CD4-positive, alpha-beta memory T cell (primary cell): ENCODE measurements around the gene FBXO3. TPM values are rescaled to one million over a fixed set of nuclear protein-coding genes. Genes with fewer than 3 reads are reported as not detected.
"Not testable (repeated sequence)": the region's sequence is repeated elsewhere in the genome, so short reads cannot be mapped to it uniquely, and the experiment has no call there.

Experiments used
- CTCF ChIA-PET: fragments of 350-600 bp; sonication (Branson Sonifier 250); formaldehyde crosslinking; loops from one replicate; lab custom pipeline; 2021; ENCODE audit warnings: inconsistent platforms; ENCODE audit not compliant: partially characterized antibody; lab: Charles Lee
- POLR2A ChIA-PET: fragments of 350-600 bp; sonication (Branson Sonifier 250); formaldehyde crosslinking; loops from one replicate; lab custom pipeline; 2021; ENCODE audit not compliant: partially characterized antibody; lab: Charles Lee
- DNase-seq, 5 donors: peaks; one replicate each; pipeline versions ENCODE4 v3.0.0 to v3.0.0-alpha.2; 2020 to 2022; ENCODE audit warnings: mixed read lengths in 1 of 5
- H3K27ac ChIP-seq: one replicate; pipeline ENCODE4 v1.7.0; 2013; ENCODE audit warnings: low read depth, low read length
- H3K27me3 ChIP-seq: 2 replicates; pipeline ENCODE4 v1.7.0; 2013; ENCODE audit warnings: mild to moderate bottlenecking, low read length, moderate library complexity; ENCODE audit not compliant: insufficient read depth
- H3K36me3 ChIP-seq: 2 replicates; pipeline ENCODE4 v1.7.0; 2013; ENCODE audit warnings: mild to moderate bottlenecking, low read length, moderate library complexity; ENCODE audit not compliant: insufficient read depth
- H3K4me1 ChIP-seq: 2 replicates; pipeline ENCODE4 v1.7.0; 2013; ENCODE audit warnings: mild to moderate bottlenecking, low read length, moderate library complexity; ENCODE audit not compliant: insufficient read depth
- H3K4me3 ChIP-seq, 2 donors: one replicate each; pipeline ENCODE4 v1.7.0; 2013; ENCODE audit warnings: low read length in 2 of 2, mild to moderate bottlenecking in 1 of 2
- H3K9me3 ChIP-seq, 2 donors: one replicate each; pipeline ENCODE4 v1.7.0; 2013; ENCODE audit warnings: low read length in 2 of 2, control low read depth in 1 of 2; ENCODE audit not compliant: control insufficient read depth in 1 of 2
- H3K27ac Mint-ChIP-seq, 7 donors: one replicate each; pipeline ENCODE4 v1.8.0; 2020 to 2021; ENCODE audit warnings: mixed read lengths in 7 of 7, mild to moderate bottlenecking in 6 of 7, inconsistent platforms in 3 of 7, moderate library complexity in 3 of 7
- H3K27me3 Mint-ChIP-seq, 2 donors: one replicate each; pipeline ENCODE4 v1.8.0; 2020 to 2021; ENCODE audit warnings: mixed read lengths in 2 of 2
- H3K36me3 Mint-ChIP-seq, 2 donors: one replicate each; pipeline ENCODE4 v1.8.0; 2020 to 2021; ENCODE audit warnings: mixed read lengths in 2 of 2, inconsistent platforms in 1 of 2, mild to moderate bottlenecking in 1 of 2
- H3K4me1 Mint-ChIP-seq, 4 donors: one replicate each; pipeline ENCODE4 v1.8.0; 2020 to 2021; ENCODE audit warnings: mixed read lengths in 4 of 4, mild to moderate bottlenecking in 1 of 4
- H3K4me3 Mint-ChIP-seq, 8 donors: one replicate each; pipeline ENCODE4 v1.8.0; 2020 to 2021; ENCODE audit warnings: mixed read lengths in 8 of 8, mild to moderate bottlenecking in 7 of 8, moderate library complexity in 6 of 8, inconsistent platforms in 3 of 8
- H3K9me3 Mint-ChIP-seq, 8 donors: one replicate each; pipeline ENCODE4 v1.8.0; 2020 to 2021; ENCODE audit warnings: mixed read lengths in 8 of 8, mild to moderate bottlenecking in 5 of 8, inconsistent platforms in 3 of 8, moderate library complexity in 1 of 8
- intact Hi-C: fragments of 100-400 bp; cut with micrococcal nuclease; formaldehyde crosslinking; loops from one replicate; pipeline ENCODE4 v1.15.1; 2023
- polyA plus RNA-seq, 2 donors: library from polyadenylated mRNA; unstranded; fragments of 300-500 nt; fragmentation: Illumina TruSeq; gene quantifications; one replicate each; pipeline ENCODE4 v1.2.3, GENCODE V29; 2021
- total RNA-seq, 2 experiments: library from RNA; stranded (reverse); gene quantifications; one replicate each; pipeline ENCODE4 v1.2.3, GENCODE V29; 2021

FBXO3 gene
- total and polyA plus RNA-seq, 4 experiments from 2014 or later = 40.9 to 55.6 (median 50.1) TPM

DNA sequence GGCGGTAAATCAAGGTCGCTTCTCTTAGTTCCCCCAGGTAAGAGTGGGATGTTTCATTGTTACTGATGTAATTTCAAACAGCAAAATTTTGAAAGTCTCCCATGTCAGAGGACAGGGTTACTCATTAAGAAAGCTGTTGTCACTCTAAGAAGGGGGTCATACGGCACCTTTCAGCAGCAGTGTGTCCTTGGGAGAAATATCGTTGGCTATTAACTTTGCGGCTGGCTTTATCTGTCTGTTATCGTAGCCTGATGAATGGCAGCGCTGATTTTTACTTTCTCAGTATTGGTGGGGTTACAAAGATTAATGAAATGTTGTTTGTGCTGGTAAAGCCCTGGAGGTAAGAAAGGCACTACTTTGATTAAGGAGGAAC is 27.5 kb upstream of the FBXO3 start:
- peaks cover 5% of the 10 kb centered on the region for H3K4me1 ChIP-seq
- ChIA-PET CTCF (no interaction called here), POLR2A (no interaction called here)
- no peaks in the 10 kb centered on the region for H3K36me3 ChIP-seq
- peaks cover 7 to 10% (median 9%) of the 10 kb centered on the region in 4 donors for H3K4me1 Mint-ChIP-seq
- H3K4me3 ChIP-seq = no peak overlapping the region
- intact Hi-C loops = no loop called here
- no peaks in the 10 kb centered on the region for H3K9me3 ChIP-seq
- peaks cover 33% of the 10 kb centered on the region for H3K27me3 ChIP-seq
- H3K36me3 Mint-ChIP-seq = no peaks in the 10 kb centered on the region
- H3K27ac Mint-ChIP-seq = no peak overlapping the region
- no peaks in the 10 kb centered on the region for H3K9me3 Mint-ChIP-seq
- no peak overlapping the region for H3K4me3 Mint-ChIP-seq
- peaks cover 42 to 44% of the 10 kb centered on the region in 2 donors for H3K27me3 Mint-ChIP-seq
- H3K27ac ChIP-seq = no peak overlapping the region
- DNase-seq = no peak

DNA sequence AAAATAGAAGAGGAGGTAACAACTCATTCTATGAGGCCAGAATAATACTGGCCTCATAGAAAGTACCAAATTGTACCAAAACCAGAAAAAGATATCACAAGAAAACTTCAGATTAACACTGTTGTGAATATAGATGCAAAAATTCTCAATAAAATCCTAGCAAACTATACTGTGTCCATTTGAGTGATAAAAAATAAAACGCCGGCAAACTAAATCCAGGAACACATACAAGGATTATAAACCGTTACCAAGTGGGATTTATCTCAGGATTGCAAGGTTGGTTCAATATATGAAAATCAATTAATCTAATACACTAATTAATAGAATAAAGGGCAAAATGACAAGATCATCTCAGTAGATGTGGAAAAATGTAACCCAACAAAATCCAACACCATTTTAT is 23.6 kb upstream of the FBXO3 start:
- ChIA-PET POLR2A (no interaction called here), CTCF (interaction anchor here (3.1 kb wide), 1 partner anchor 11 kb away, joined by 13 read pairs; no protein-coding TSS in a partner anchor)
- Histone ChIP-seq H3K27me3 (peaks cover 38% of the 10 kb centered on the region), H3K27ac (no peak overlapping the region), H3K9me3 (no peaks in the 10 kb centered on the region), H3K36me3 (no peaks in the 10 kb centered on the region), H3K4me3 (no peak overlapping the region), H3K4me1 (peaks cover 5% of the 10 kb centered on the region)
- Mint-ChIP-seq H3K27ac (no peak overlapping the region), H3K36me3 (no peaks in the 10 kb centered on the region), H3K27me3 (peaks cover 53 to 58% of the 10 kb centered on the region in 2 donors), H3K4me3 (no peak overlapping the region), H3K4me1 (peaks cover 7 to 10% (median 9%) of the 10 kb centered on the region in 4 donors), H3K9me3 (no peaks in the 10 kb centered on the region)
- DNase-seq = no peak
- intact Hi-C loops = no loop called here

- Histone ChIP-seq H3K36me3 (no peaks in the 10 kb centered on the region), H3K4me1 (no peaks in the 10 kb centered on the region), H3K27ac (no peak overlapping the region), H3K4me3 (no peak overlapping the region), H3K27me3 (peaks cover 8% of the 10 kb centered on the region), H3K9me3 (no peaks in the 10 kb centered on the region)
- Mint-ChIP-seq H3K27ac (no peak overlapping the region), H3K4me3 (no peak overlapping the region), H3K9me3 (peaks cover 0 to 2% (median 0%) of the 10 kb centered on the region in 8 donors), H3K36me3 (no peaks in the 10 kb centered on the region), H3K4me1 (no peaks in the 10 kb centered on the region), H3K27me3 (peaks cover 31 to 33% of the 10 kb centered on the region in 2 donors)
- POLR2A ChIA-PET = no interaction called here
- CTCF ChIA-PET = interaction anchor here (3.8 kb wide), 1 partner anchor 17 kb away, joined by 20 read pairs; no protein-coding TSS in a partner anchor
- DNase-seq = no peak
- intact Hi-C loops = no loop called here
Observed at GRCh38 chr11:33790040-33790439, 15.7 kb upstream of the FBXO3 start.

- H3K27ac ChIP-seq, H3K9me3 ChIP-seq, DNase-seq, H3K4me1 Mint-ChIP-seq, H3K36me3 Mint-ChIP-seq, CTCF ChIA-PET, H3K4me1 ChIP-seq, H3K36me3 ChIP-seq, POLR2A ChIA-PET, H3K4me3 ChIP-seq, H3K27me3 ChIP-seq, H3K9me3 Mint-ChIP-seq, intact Hi-C loops, H3K4me3 Mint-ChIP-seq: not testable (repeated sequence)
- peak overlapping the region in 1 of 7 donors; percentile 55 for H3K27ac Mint-ChIP-seq
- peaks cover 33 to 34% of the 10 kb centered on the region in 2 donors for H3K27me3 Mint-ChIP-seq
Observed at GRCh38 chr11:33788095-33788494, 13.8 kb upstream of the FBXO3 start.

GRCh38 chr11:33787076-33787475 is 12.8 kb upstream of the FBXO3 start:
- intact Hi-C loops = no loop called here
- H3K4me1 Mint-ChIP-seq = no peaks in the 10 kb centered on the region
- Histone ChIP-seq H3K27ac (no peak overlapping the region), H3K36me3 (no peaks in the 10 kb centered on the region), H3K4me1 (no peaks in the 10 kb centered on the region), H3K4me3 (no peak overlapping the region), H3K27me3 (peaks cover 3% of the 10 kb centered on the region), H3K9me3 (no peaks in the 10 kb centered on the region)
- H3K27me3 Mint-ChIP-seq = peaks cover 26 to 28% of the 10 kb centered on the region in 2 donors
- no peak overlapping the region for H3K27ac Mint-ChIP-seq
- H3K36me3 Mint-ChIP-seq = no peaks in the 10 kb centered on the region
- DNase-seq = no peak
- H3K4me3 Mint-ChIP-seq = no peak overlapping the region
- POLR2A ChIA-PET = no interaction called here
- peaks cover 0 to 2% (median 0%) of the 10 kb centered on the region in 8 donors for H3K9me3 Mint-ChIP-seq
- CTCF ChIA-PET = no interaction called here

- H3K9me3 Mint-ChIP-seq = peaks cover 0 to 2% (median 0%) of the 10 kb centered on the region in 8 donors
- H3K4me1 Mint-ChIP-seq = no peaks in the 10 kb centered on the region
- DNase-seq = no peak
- H3K27me3 Mint-ChIP-seq = peaks cover 27 to 28% of the 10 kb centered on the region in 2 donors
- CTCF ChIA-PET = interaction anchor here (1.8 kb wide), 1 partner anchor 21 kb away, joined by 6 read pairs; no protein-coding TSS in a partner anchor
- no peaks in the 10 kb centered on the region for H3K36me3 ChIP-seq
- H3K27ac Mint-ChIP-seq = no peak overlapping the region
- no peak overlapping the region for H3K4me3 ChIP-seq
- H3K9me3 ChIP-seq = no peaks in the 10 kb centered on the region
- H3K36me3 Mint-ChIP-seq = no peaks in the 10 kb centered on the region
- H3K4me1 ChIP-seq = no peaks in the 10 kb centered on the region
- H3K27ac ChIP-seq = no peak overlapping the region
- POLR2A ChIA-PET = no interaction called here
- H3K27me3 ChIP-seq = no peaks in the 10 kb centered on the region
- intact Hi-C loops = no loop called here
- H3K4me3 Mint-ChIP-seq = no peak overlapping the region
Observed at GRCh38 chr11:33785609-33786008, 11.3 kb upstream of the FBXO3 start.

DNA sequence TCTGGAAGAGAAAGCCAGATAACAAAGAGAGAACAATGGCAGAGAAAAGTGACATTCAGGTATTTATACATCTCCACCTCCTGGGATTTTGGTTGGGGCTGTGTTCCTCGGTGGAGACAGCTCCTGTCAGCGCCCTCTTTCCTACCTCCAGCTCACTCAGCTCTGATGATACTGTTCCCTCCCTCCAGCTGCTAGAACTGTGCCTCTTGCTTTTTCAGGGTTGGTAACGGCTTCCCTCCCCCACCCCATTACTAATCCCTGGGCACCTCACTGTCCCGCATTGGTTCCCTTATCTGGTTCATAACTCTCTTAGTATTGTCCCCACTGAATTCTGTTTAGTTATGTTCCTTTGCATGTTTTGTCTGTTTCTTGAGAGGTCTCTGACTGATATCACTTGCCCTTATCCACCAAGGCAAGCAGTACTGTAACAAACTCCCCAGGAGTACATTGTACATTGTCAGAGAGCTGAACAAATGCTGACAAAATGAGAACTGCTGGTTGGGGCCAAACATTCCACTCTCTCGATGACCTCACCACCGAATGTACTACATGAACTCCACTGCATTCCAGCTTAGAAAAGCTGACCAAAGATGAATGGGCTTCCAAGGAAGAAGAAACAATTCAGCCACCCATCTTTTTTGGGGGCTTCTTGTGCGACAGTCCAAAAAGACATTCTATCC is 5.7 kb upstream of the FBXO3 start:
- peaks cover 12% of the 10 kb centered on the region for H3K4me1 ChIP-seq
- no peaks in the 10 kb centered on the region for H3K27me3 ChIP-seq
- no peak overlapping the region for H3K27ac ChIP-seq
- Mint-ChIP-seq H3K4me1 (peaks cover 3 to 22% (median 16%) of the 10 kb centered on the region in 4 donors), H3K27me3 (peaks cover 23% of the 10 kb centered on the region in 2 donors), H3K36me3 (no peaks in the 10 kb centered on the region), H3K9me3 (no peaks in the 10 kb centered on the region), H3K27ac (no peak overlapping the region), H3K4me3 (peak overlapping the region in 1 of 8 donors; percentile 57)
- no peaks in the 10 kb centered on the region for H3K36me3 ChIP-seq
- CTCF ChIA-PET = no interaction called here
- POLR2A ChIA-PET = no interaction called here
- H3K9me3 ChIP-seq = no peaks in the 10 kb centered on the region
- H3K4me3 ChIP-seq = no peak overlapping the region
- intact Hi-C loops = loop anchor here (5.0 to 10.0 kb wide), 2 partner anchors 325 to 1137 kb away; partner anchors contain the start of genes APIP, NAT10 and PDHX
- no peak for DNase-seq
